Measurements from ENCODE around the gene IL15RA.

DNA sequence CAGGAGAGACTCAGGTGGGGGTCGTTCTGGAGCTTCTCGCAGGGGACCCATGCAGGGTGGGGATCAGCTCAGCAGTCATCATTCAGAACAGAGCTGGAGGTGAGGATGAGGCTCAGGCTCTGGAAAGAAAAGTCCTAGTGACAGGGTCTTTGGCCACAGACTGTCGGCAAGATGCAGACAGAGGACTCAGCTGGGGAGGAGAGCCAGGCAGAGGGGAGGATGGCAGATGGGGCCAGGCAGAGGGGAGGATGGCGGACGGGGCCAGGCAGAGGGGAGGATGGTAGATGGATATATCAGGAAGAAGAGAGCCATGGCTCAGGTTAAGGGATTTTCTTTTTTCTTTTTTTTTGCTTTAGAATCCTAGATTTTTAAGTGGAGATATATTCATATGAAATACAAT lies 7.7 kb upstream of the IL15RA start:
- no peak for TF ChIP-seq CTCF (IDR thresholded peaks at IDR 0.05)
- no peak for TF ChIP-seq POLR2AphosphoS5 (IDR thresholded peaks at IDR 0.05)
- TF ChIP-seq EP300 (IDR thresholded peaks at IDR 0.05) = no peak
- TF ChIP-seq POLR2A (IDR thresholded peaks at IDR 0.05) = no peak
